Stimulated activated naive CD8-positive, alpha-beta T cell treated with anti-CD3 and anti-CD28 coated beads, Interleukin-15, amount 100 ng/mL, for 72 hours (primary cell): ENCODE data around the gene APRT.
A peak's percentile ranks its signal among the peaks of the same experiment; 100 is the strongest.

Source experiments
- ATAC-seq: fragments of 150-1000 bp; cut with Tn5 transposase; 2 replicates; pipeline ENCODE4 v1.10.0; 2021; ENCODE audit warnings: mild to moderate bottlenecking, moderate library complexity
- DNase-seq, 2 donors: peaks; one replicate each; pipeline ENCODE4 v3.0.0; 2021 to 2022
- H3K27ac Mint-ChIP-seq, 2 donors: one replicate each; pipeline ENCODE4 v1.8.0; 2022; ENCODE audit warnings: mild to moderate bottlenecking in 2 of 2, mixed read lengths in 2 of 2, moderate library complexity in 2 of 2
- H3K27me3 Mint-ChIP-seq: one replicate; pipeline ENCODE4 v1.8.0; 2022; ENCODE audit warnings: mixed read lengths
- H3K4me1 Mint-ChIP-seq: one replicate; pipeline ENCODE4 v1.8.0; 2022; ENCODE audit warnings: mild to moderate bottlenecking, mixed read lengths
- H3K4me3 Mint-ChIP-seq, 2 donors: one replicate each; pipeline ENCODE4 v1.8.0; 2022; ENCODE audit warnings: mild to moderate bottlenecking in 2 of 2, mixed read lengths in 2 of 2, moderate library complexity in 1 of 2
- H3K9me3 Mint-ChIP-seq, 2 donors: one replicate each; pipeline ENCODE4 v1.8.0; 2022; ENCODE audit warnings: mixed read lengths in 2 of 2

Gene APRT

DNA sequence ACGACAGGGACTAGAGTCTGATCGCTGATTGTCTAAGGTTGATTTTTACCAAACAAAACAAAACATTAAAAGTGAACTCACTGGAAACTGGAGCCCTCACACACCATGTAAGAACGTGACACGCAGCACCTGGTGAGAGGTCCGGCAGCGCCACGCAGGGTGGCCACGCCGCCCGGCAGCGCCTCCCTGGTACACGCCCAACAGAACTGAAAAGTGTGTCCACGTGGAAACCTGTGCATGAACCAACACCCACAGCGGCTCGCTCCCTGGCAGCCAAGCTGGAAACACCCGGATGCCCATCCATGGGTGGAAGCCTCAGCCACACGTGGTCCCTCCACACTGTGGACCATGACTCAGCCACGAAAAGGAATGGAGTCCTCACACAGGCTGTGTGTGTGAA, 35.9 kb upstream of the APRT start:
- H3K4me3 Mint-ChIP-seq = no peak overlapping the region

DNA sequence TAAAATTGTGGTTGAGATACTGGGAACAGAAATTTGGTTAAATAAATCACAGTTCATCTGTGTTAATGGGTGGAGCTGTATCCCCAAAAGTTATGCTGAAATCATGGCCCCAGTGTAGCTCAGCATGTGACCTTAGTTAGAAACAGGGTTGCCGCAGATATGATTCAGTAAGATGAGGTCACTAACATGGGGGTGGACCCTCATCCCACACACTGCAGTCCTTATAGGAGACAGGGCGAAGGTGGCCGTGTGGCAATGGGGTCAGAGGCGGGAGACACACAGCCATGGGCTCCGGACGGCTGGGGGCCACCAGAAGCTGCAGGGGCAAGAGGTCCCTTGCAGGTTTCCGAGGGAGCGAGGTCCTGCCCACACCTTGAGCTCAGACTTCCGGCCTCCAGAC, 34.4 kb upstream of the APRT start:
- H3K4me3 Mint-ChIP-seq = no peak overlapping the region
- ATAC-seq (no peak), DNase-seq (no peak)
- H3K27me3 Mint-ChIP-seq = no peaks in the 10 kb centered on the region
- no peaks in the 10 kb centered on the region for H3K4me1 Mint-ChIP-seq
- no peaks in the 10 kb centered on the region for H3K9me3 Mint-ChIP-seq
- H3K27ac Mint-ChIP-seq = no peak overlapping the region

More for the DNA sequence above, 35.9 kb upstream of the APRT start:
- Mint-ChIP-seq H3K4me1 (no peaks in the 10 kb centered on the region), H3K27ac (no peak overlapping the region), H3K9me3 (no peaks in the 10 kb centered on the region), H3K27me3 (no peaks in the 10 kb centered on the region)
- ATAC-seq (no peak), DNase-seq (no peak)

DNA sequence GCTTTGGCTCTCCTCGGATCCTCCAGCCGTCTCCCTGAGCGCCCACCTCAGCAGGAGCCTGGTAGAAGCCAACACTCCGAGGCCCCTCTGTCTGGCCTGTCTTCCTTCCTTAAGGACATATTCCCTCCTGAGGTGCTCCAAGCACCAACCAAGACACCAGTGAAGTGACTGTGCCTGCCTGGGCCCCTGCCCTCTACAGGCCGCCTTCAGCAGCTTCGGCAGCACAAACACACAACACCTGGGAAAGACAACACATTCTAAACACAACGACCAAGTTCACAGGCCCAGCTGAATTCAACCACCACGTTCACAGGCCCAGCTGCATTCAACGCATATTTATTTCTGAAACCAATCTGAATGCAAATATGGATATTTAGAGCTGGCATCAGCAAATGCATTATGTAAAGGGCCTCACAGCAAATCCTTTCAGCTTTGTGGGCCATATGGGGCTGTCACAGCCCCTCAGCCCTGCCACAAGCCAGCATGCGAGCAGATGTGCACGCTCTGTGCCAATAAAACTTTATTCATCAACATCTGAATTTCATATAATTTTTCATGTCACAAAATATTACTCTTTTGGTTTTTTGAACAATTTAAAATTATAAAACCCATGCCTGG, 32.8 kb upstream of the APRT start:
- ATAC-seq (no peak), DNase-seq (no peak)
- H3K27ac Mint-ChIP-seq = no peak overlapping the region
- H3K27me3 Mint-ChIP-seq = no peaks in the 10 kb centered on the region
- no peaks in the 10 kb centered on the region for H3K9me3 Mint-ChIP-seq
- H3K4me3 Mint-ChIP-seq = no peak overlapping the region
- no peaks in the 10 kb centered on the region for H3K4me1 Mint-ChIP-seq

GRCh38 chr16:88843256-88843655, 31.5 kb upstream of the APRT start:
- no peak for ATAC-seq
- Mint-ChIP-seq H3K9me3 (no peaks in the 10 kb centered on the region), H3K27ac (no peak overlapping the region), H3K4me1 (no peaks in the 10 kb centered on the region), H3K27me3 (no peaks in the 10 kb centered on the region), H3K4me3 (no peak overlapping the region)
- DNase-seq = no peak

GRCh38 chr16:88842806-88843205, 31.1 kb upstream of the APRT start:
- Mint-ChIP-seq H3K27ac (no peak overlapping the region), H3K27me3 (no peaks in the 10 kb centered on the region), H3K9me3 (no peaks in the 10 kb centered on the region), H3K4me1 (no peaks in the 10 kb centered on the region), H3K4me3 (no peak overlapping the region)
- DNase-seq (no peak), ATAC-seq (no peak)

GRCh38 chr16:88842308-88842756, 30.6 kb upstream of the APRT start:
- no peaks in the 10 kb centered on the region for H3K27me3 Mint-ChIP-seq
- no peaks in the 10 kb centered on the region for H3K9me3 Mint-ChIP-seq
- no peak overlapping the region for H3K4me3 Mint-ChIP-seq
- H3K4me1 Mint-ChIP-seq = no peaks in the 10 kb centered on the region
- DNase-seq (no peak), ATAC-seq (no peak)
- H3K27ac Mint-ChIP-seq = no peak overlapping the region

- no peak for DNase-seq
- Mint-ChIP-seq H3K9me3 (no peaks in the 10 kb centered on the region), H3K4me3 (no peak overlapping the region), H3K4me1 (no peaks in the 10 kb centered on the region), H3K27ac (peak overlapping the region in 1 of 2 donors; percentile 74), H3K27me3 (no peaks in the 10 kb centered on the region)
- ATAC-seq = peak; percentile 31
These were observed 30.0 kb upstream of the APRT start for GRCh38 chr16:88841521-88842307.

GRCh38 chr16:88840600-88841215, 29.0 kb upstream of the APRT start:
- H3K4me3 Mint-ChIP-seq = no peak overlapping the region
- H3K27ac Mint-ChIP-seq = no peak overlapping the region
- H3K9me3 Mint-ChIP-seq = no peaks in the 10 kb centered on the region
- no peak for DNase-seq
- ATAC-seq = no peak
- H3K4me1 Mint-ChIP-seq = no peaks in the 10 kb centered on the region
- H3K27me3 Mint-ChIP-seq = no peaks in the 10 kb centered on the region

- Mint-ChIP-seq H3K27ac (peak overlapping the region in 1 of 2 donors; percentile 13), H3K27me3 (no peaks in the 10 kb centered on the region), H3K4me3 (no peak overlapping the region), H3K9me3 (no peaks in the 10 kb centered on the region), H3K4me1 (no peaks in the 10 kb centered on the region)
- no peak for ATAC-seq
- DNase-seq = no peak
These were observed 28.2 kb upstream of the APRT start for GRCh38 chr16:88839745-88840599.

GRCh38 chr16:88839026-88839529, 27.4 kb upstream of the APRT start:
- ATAC-seq = no peak

GRCh38 chr16:88838566-88838965, 26.8 kb upstream of the APRT start:
- H3K4me1 Mint-ChIP-seq = no peaks in the 10 kb centered on the region
- no peak overlapping the region for H3K4me3 Mint-ChIP-seq
- no peak for DNase-seq
- H3K9me3 Mint-ChIP-seq = no peaks in the 10 kb centered on the region
- no peaks in the 10 kb centered on the region for H3K27me3 Mint-ChIP-seq
- ATAC-seq = no peak
- no peak overlapping the region for H3K27ac Mint-ChIP-seq

More at GRCh38 chr16:88839026-88839529, 27.4 kb upstream of the APRT start:
- H3K27ac Mint-ChIP-seq = no peak overlapping the region
- DNase-seq = no peak
- H3K4me3 Mint-ChIP-seq = no peak overlapping the region
- no peaks in the 10 kb centered on the region for H3K4me1 Mint-ChIP-seq
- no peaks in the 10 kb centered on the region for H3K27me3 Mint-ChIP-seq
- H3K9me3 Mint-ChIP-seq = no peaks in the 10 kb centered on the region

GRCh38 chr16:88837806-88838205, 26.1 kb upstream of the APRT start:
- DNase-seq = no peak
- no peaks in the 10 kb centered on the region for H3K9me3 Mint-ChIP-seq
- no peaks in the 10 kb centered on the region for H3K27me3 Mint-ChIP-seq
- ATAC-seq = no peak
- H3K4me3 Mint-ChIP-seq = no peak overlapping the region
- H3K27ac Mint-ChIP-seq = peak overlapping the region in 1 of 2 donors; percentile 42
- H3K4me1 Mint-ChIP-seq = no peaks in the 10 kb centered on the region

- no peak overlapping the region for H3K27ac Mint-ChIP-seq
- no peak for ATAC-seq
- H3K27me3 Mint-ChIP-seq = no peaks in the 10 kb centered on the region
- H3K9me3 Mint-ChIP-seq = no peaks in the 10 kb centered on the region
- no peak for DNase-seq
- H3K4me3 Mint-ChIP-seq = no peak overlapping the region
- no peaks in the 10 kb centered on the region for H3K4me1 Mint-ChIP-seq
These were observed 25.1 kb upstream of the APRT start for GRCh38 chr16:88836791-88837190.

DNA sequence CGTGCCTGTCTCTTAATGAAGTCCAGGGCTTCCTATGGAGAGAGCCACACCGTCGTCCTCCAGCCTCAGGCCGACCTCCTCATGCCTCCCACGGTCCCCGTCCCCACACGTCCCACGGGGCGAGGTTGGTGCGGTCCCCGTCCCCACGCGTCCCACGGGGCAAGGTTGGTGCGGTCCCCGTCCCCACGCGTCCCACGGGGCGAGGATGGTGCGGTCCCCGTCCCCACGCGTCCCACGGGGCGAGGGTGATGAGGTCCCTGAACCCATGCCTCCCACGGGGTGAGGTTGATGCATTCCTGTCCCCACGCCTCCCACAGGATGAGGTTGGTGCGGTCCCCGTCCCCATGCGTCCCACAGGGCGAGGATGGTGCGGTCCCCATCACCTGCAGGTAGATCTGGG, 24.1 kb upstream of the APRT start:
- peak; percentile 57 for ATAC-seq
- H3K27ac Mint-ChIP-seq = no peak overlapping the region

DNA sequence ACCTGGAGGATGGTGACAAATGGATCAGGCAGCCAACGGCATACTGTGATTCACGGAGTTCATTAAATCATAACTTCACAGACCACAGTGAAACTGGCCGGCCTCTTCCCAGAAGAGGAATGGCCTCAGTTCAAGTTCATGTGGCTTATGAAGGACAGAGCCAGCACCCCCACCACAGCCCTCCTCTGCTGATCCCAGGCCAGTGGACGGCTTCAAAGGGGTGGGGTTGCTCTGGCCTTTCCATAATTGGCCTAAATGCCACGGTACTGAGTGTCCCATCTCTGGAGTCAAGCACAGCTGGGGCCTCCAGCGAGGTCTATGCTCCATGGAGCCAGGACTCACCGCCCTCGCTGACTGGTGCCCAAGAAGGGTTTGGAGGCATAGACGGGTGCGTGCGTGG, 23.7 kb upstream of the APRT start:
- H3K27me3 Mint-ChIP-seq = no peaks in the 10 kb centered on the region
- no peaks in the 10 kb centered on the region for H3K4me1 Mint-ChIP-seq
- no peak overlapping the region for H3K27ac Mint-ChIP-seq
- H3K4me3 Mint-ChIP-seq = no peak overlapping the region
- ATAC-seq (no peak), DNase-seq (no peak)
- no peaks in the 10 kb centered on the region for H3K9me3 Mint-ChIP-seq

More for the DNA sequence above, 24.1 kb upstream of the APRT start:
- Mint-ChIP-seq H3K9me3 (no peaks in the 10 kb centered on the region), H3K27me3 (no peaks in the 10 kb centered on the region), H3K4me1 (no peaks in the 10 kb centered on the region), H3K4me3 (no peak overlapping the region)
- DNase-seq = no peak
